GM19035 (cell line): ENCODE measurements around the gene SLC9A6.
"Not testable (repeated sequence)": the region's sequence is repeated elsewhere in the genome, so short reads cannot be mapped to it uniquely, and the experiment has no call there.

Source experiments
- ATAC-seq: cut with Tn5 transposase; IDR thresholded peaks from one replicate; pipeline ENCODE4 v1.9.1; 2021; ENCODE audit not compliant: unreplicated experiment

SLC9A6 gene

DNA sequence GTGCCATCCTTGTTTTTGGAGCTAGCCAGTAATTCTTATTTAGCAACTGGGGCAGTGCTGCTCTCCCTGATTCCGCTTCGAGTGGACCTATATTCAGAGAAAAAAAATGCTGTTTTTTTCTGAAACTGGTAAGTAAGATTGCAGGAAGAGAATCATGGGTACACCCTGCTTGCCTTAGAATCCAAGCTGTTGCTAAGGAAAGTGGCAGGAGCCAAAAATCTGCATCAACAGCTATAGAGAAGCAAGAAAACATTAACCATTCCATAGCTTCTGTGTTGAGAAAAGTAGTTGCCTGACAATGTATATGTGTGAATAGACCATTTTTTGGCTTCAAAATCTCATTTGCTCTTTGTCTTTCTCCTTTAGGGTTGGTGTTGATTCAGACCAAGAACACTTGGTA is 44.5 kb downstream of the SLC9A6 start:
- no peak for ATAC-seq

DNA sequence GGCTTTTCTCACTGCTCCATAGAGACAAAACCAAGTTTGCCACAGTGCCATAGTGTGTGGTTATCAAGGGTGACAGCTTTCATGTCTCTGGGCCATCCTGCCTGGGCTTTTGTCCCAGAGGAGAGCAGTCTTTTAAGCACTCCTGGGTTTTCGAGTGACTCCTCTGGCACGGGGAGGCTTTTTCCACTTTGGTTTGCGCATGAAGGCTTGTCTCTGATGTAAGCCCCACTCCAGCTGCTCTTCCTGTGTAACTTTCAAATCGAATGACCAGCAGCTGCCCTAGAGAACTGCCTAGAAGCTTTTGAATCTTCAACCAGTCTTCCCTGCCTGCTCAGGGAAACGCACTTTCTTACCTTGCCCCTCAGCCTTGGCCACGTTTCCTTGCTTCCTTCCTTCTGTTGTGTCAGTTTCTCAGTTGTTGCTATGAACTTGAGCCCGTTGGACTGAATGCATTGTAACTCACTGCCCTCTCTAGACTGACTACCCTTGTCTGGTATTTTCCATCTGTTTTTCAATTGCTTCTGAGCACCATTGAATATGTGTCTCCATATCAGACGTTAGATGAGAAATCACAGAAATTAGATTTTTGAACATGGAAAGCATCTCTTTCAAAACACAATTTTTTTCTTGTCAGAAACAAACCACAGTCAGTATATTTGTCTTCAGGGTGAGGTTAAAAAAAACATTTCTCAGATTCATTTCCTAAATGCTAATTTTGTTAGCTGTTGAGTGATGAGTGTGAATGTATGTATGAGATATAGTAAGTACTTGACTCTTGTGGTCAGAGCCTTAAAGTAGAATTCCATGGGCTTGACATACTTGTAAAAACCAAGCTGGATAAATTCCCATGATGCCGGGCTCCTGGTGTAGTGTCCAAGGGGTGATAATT is 45.3 kb downstream of the SLC9A6 start:
- ATAC-seq = no peak

DNA sequence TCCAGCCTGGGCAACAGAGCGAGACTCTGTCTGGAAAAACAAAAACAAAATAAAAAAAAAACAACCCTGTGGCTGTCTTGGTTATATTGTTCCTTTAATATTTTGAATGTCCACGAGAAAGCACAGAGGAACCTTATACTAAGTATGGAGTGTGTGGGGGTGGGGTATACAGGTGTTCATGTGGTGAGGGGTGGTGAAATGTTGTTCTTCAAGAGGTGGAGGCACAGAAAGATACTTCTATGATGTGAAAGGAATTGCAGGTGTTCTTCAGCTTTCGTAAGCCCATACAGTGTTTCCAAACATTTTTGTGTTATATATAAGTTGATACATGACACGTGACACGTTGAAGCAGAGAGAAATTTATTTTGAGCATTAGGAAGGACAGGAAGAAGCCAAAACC is 46.4 kb downstream of the SLC9A6 start:
- ATAC-seq = no peak

DNA sequence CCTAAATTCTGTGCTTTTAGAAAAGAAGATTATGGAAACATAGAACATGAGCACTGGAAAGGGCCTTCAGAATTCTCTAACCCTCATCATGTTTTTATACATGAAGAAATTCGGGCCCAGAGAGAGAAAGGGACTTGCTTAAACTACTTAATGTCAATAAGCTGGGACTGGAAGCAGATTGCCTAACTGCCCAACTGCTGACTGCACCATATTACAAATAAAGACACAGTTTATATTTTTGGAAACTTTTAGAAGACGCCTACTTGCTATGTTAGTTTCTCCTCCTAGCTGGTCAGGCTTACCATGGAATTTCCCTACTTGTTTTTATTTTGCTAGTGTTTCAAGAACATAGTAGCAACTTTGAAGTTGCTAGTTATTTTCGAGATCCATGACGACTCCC is 47.1 kb downstream of the SLC9A6 start:
- no peak for ATAC-seq

DNA sequence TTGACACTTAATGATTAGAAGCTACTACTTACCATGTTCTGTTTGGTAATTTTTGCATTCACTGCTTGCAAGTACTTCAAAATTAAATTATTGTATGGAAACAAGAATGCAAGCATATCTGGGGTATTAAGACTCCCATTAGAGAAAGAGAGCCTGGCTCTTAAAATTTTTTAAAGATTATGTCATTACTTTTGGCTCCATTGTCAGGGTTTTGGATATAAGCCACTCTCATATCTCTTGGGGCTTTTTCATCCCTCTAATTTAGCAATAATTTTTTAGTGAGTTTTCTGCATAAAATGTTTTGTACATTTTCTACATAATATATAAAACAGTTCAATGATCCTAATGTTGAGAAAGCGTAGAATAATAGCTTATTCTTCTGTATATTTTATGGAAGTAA is 49.4 kb downstream of the SLC9A6 start:
- no peak for ATAC-seq

DNA sequence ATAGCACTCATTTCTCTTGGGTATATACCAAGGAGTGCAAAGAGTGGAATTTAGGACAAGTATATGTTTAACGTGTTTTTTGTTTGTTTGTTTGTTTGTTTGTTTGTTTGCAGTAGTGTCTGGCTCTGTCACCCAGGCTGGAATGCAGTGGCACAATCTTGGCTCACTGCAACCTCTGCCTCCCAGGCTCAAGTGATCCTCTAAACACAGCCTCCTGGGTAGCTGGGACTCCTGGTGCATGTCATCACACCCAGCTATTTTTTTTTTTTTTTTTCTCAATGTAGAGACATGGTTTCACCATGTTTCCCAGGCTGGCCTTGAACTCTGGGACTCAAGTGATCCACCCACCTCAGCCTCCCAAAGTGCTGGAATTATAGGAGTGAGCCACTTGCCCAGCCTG is 50.4 kb downstream of the SLC9A6 start:
- ATAC-seq = no peak

DNA sequence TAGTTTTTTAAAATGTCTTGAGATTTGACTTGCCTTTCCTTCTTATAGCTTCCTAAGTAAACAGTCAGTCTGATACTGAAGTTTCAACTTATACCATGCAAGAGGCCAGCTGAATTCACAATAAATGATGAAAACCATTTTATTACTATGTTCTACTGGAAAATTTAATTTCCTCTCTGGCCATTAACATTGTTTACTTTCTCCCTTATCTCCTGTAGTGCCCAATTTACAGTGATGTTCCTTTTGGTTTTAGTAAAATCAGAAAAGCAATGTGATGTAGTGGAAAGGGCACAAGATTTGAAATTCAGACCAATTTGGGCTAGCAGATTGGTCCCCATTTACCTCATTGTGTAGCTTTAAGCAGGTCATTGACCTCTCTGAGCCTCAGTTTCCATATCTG is 54.2 kb downstream of the SLC9A6 start:
- no peak for ATAC-seq

DNA sequence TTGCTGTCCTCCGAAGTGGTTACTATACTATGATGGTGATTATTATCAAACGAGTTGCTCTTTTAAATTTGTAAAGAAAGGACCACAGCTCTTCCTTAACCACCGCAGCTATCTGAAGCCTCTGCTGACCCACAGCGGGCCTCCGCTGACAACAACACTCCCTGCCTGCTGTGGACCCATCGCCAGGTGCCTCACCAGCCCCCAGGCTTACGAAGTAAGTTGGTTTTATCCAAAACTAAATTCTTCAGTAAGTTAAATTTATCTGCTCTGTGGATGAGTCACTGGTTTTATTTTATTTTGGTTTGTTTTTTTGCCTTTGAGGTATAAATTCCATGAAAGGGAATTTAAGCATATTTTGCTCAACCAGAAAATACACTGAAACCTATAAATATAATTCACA is 54.7 kb downstream of the SLC9A6 start:
- ATAC-seq = no peak

DNA sequence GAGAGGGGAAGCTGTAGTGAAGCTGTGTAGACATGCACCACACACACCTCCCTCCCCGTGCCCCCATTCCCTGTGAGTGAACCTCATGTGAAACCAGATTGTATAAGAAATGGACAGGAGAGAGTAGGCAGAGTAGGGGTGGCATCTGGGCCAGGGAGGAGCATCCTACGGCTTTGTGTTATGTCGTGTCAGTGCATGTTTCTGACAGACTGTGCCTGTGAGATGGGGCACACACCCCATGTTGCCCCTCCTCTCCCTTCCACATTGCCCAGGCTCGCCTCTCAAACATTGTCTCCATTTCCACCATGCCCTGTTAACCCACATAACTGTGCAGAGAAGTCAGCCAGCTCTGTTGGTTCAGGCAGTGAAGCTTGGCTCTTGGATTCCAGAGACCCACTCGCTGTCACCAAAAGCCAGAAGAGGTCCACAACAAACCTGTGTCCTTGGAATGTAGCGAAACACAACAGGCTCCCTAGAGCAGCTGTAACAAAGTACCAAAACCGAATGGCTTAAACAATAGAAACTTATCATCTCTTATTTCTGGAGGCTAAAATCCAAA is 56.1 kb downstream of the SLC9A6 start:
- no peak for ATAC-seq

DNA sequence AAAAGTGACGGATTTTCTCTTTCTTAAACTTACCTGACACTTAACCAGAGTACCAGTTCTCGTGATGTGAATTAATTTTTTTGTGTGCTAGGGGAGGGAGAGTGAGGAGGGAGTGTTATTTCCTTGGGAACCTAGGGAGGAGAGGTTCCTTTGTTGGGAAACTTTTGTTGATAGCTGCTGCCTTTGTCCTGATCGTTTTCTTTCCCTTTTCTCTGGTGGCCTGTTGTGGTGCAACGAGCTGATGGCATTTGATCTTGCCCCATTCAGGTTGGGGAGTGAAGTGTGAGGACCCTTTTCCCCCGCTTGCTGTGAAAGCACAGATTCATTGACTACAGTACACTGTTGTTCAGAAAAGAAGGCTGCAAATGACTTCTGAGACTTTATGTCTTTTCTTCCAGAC is 59.8 kb downstream of the SLC9A6 start:
- no peak for ATAC-seq

DNA sequence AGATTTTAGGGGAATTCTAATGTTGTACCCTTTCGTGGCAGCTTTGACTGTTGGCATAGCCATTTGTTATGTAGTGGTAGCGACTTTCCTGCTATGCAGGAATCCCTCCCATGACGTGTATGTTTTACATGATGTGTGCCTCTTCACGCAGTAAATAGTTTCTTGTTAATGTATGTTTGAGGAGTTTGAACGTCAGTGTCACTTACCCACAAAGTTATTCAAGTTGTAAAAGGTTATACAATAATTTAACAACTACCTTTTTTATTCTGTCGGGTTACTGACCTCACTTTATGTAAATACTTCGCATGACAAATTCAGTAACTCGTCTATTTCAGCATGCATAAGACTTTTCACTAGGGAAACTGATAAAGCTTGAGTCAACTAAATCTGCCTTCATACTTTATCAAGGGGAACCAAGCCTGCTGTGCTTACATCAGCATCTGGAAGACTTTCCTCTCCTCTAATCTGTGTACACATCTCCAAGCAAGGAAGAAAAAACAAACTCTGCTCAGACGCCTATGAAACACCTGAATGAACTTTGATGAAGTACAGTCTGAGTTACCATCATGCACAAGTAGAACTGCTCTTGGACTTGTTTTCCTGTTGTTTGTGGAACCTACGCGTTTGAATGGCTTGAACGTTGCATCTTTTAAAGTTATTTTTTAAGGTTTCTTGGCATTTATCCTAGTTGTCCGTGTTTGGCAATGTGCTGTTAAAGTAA is 61.2 kb downstream of the SLC9A6 start:
- no peak for ATAC-seq

DNA sequence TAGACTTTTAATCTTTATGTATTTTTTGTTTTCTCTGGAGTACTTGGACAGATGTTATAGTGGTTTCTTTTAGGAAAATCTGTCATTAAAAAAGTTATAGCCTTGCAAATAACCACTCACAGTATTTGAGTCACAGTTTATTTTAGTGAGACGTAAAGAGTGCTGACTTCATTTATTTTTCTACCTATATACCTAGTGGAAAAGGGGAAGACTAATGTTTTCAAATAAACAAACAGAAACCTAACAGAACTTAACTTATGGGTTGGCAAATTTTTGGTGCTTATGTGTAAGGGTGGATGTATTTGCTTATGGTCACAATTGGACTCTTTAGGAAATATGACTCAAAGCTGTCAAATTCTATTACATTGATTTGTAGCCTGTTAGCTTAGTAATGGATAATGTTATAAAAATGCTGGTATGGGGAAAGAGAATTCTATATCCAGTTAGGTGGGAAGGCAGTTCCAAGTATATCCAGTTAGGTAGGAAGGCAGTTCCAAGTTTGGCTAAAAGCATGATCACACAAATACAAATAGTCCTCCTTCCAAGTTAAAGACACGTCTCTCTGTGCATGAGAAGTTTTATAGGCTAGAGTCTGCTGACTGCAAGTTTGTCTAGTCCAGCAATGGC is 61.9 kb downstream of the SLC9A6 start:
- no peak for ATAC-seq

DNA sequence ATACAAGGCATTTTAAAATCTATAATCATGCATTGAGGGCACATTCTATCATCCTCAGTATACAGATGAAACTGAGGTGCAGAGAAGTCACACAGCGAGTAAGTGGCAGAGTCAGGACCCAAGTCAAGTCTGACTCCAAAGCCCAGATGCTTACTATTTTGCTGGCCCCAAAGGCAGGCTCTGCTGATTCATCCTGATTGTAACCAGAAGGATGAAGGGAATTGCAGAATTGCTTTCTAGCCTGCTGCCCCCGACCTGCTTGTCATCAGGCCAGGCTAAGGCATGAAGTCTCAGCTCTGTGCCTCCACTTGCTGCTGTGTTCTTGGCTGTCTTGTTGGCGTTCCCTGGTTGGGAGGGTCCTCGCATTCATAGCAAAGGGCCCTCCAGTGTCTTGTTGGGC is 62.7 kb downstream of the SLC9A6 start:
- no peak for ATAC-seq

DNA sequence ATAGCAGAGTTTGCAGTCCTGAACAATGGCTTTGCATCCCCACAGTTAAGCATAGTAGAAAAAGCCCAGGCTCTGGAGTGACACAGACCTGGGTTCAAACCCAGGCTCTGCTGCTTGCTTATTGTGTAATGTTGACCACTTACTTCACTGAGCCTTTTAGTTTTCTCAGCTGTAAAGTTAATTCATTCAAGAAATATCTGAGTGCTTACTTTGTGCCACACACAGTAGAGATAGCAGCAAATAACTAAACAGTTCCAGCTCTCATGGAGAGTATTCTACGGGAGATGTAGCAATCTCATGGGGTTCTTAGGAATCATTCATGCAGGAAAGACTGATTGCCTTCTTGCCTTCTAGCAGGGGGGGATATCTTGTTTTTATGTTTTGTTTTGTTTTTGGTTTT is 63.2 kb downstream of the SLC9A6 start:
- ATAC-seq = no peak

DNA sequence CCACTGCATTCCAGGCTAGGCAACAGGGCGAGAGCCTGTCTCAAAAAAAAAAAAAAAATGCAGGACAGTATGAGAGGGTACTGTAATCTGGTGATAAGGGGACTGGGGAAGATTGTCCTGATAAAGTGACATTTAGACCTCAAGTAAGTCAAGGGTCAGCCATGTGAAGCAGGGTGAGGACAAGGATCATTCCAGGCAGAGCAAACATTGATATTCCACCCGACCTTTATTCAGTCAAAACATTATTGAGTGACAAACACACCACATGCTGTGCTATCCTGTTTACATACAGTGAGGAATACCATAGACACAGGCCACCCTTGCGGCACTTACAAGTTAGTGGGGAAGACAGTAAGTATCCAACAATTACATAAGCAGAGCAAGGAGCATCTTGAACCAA is 64.4 kb downstream of the SLC9A6 start:
- ATAC-seq = no peak

DNA sequence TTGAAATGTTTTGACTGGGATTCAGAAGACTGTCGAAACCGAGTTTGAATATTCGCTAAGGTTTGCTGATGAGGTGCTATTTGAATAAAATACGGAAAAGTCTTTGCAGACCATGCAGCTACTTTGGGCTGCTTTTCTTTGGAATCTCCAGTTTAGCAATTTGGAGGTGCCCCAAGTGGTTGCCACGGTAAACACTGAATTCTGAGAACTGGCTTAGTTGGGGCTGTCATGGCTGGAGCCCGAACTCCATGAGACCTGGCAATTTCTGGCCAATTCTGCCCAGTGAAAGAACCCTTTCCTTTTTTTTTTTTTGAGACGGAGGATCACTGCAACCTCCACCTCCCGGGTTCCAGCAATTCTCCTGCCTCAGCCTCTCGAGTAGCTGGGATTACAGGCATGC is 65.6 kb downstream of the SLC9A6 start:
- ATAC-seq = not testable (repeated sequence)

DNA sequence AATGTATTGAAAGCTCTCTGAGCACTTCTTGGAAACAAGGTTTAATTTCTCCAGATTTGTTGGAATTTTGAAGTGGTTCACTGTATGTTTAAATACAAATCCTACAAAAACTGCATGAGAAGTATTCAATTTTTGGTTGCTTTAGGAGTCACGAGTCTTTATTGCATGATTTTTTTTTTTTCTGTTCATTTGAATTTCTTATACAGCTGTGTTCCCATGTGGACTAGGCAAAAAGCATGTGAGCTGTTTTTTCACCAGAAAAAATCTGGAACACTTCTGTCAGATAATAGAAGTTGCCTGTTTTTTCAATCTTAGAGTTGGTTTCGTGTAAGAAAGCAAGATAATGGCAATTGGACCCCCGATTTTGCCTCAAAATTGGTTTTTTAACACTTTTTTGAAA is 66.4 kb downstream of the SLC9A6 start:
- ATAC-seq = no peak

DNA sequence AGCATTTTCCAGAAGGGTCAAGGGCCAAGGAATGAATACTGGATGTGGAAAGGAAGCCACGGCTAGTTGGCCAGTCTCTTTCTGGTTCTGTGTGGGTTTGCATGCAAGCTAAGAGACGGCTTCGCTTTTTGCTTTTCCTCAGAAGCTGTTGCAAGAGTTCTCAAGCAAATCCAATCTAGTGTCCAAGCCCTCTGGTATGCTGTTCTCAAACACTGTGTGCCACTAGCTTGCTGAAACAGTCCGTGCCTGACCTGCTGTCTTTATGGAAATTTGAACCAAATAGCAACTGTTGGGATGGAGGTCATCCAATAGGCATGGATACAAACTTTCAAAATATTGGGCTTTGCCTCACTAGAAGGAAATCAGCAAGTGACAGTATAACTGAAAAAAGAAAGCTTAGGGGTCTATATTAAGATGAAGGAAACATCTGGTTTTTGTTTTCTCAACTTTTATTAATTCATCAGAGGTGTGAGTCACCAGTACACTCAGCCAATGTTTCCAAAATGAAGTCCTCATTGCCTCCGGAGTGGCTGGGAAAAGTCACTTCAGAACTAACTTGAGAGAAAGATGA is 70.5 kb downstream of the SLC9A6 start:
- no peak for ATAC-seq

DNA sequence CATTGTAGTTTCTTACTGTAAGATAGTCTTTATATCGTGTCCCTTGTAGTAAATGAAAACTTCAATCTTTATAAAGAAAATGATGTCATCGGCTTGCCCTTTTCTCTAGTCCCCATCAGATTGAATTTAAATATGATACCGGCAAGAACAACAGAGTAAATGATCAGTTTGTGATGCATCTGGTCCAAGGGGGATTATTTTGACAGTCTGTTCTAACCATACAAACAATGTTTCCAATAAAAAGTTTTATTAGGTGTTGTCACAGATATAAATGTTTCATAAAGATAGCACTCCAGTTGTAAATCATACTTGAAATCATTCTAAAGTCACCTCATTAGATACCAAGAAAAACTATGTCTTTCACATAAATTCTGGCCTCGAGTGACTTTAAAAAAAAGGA is 72.3 kb downstream of the SLC9A6 start:
- no peak for ATAC-seq

DNA sequence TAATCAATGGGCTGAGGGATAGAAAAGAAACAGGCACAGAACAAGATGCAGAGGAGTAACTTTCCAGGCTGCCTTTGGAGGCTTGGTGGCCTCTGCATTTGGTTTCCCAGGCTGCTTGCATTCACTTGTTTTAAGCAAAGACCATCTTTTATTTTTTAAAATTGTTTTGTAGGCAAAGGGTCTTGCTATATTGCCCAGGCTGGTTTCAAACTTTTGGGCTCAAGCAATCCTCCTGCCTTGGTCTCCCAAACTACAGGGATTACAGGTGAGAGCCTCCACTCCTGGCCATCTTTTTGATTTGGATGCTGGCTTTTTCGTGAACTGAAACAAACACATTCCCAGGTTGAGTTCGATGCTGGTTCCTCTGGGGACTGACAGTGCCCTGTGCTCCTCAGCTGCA is 74.1 kb downstream of the SLC9A6 start:
- no peak for ATAC-seq

DNA sequence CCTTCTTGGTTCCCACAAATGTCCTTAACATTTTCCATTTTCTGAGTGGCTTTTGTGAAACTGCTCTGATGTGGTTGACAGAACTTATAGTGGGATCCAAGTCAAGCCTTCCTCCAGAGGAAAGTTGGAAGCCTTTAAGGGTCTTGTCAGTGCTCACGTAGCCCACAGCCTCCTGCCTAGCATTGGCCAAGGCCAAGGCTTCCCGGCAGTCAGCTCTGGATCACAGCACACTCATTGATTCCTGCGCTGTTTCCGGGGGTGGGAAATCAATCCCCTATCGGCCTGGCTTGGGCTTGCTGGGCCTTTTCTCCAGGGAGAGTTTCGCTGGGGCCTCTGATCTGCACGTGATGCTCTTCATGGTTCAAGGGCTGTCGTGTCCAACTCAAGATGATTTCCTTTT is 76.1 kb downstream of the SLC9A6 start:
- ATAC-seq = no peak
